HFFc6 (cell line): Measurements from ENCODE around the gene CTXN3. TPM values are rescaled to one million over a fixed set of nuclear protein-coding genes. Genes with fewer than 3 reads are reported as not detected.

Source experiments
- DNase-seq: peaks from one replicate; pipeline ENCODE4 v3.0.0-alpha.2; 2018
- H3K27ac Mint-ChIP-seq: 2 replicates; pipeline ENCODE4 v1.8.0; 2020; ENCODE audit warnings: mild to moderate bottlenecking, mixed read lengths
- H3K27me3 Mint-ChIP-seq: 2 replicates; pipeline ENCODE4 v1.8.0; 2021; ENCODE audit warnings: mild to moderate bottlenecking, moderate library complexity, mixed read lengths; ENCODE audit not compliant: insufficient read depth
- H3K36me3 Mint-ChIP-seq: 2 replicates; pipeline ENCODE4 v1.8.0; 2021; ENCODE audit warnings: low read depth, mixed read lengths
- H3K4me1 Mint-ChIP-seq: 2 replicates; pipeline ENCODE4 v1.8.0; 2020; ENCODE audit warnings: low read depth, mixed read lengths
- H3K4me3 Mint-ChIP-seq: 2 replicates; pipeline ENCODE4 v1.8.0; 2020; ENCODE audit warnings: mild to moderate bottlenecking, moderate library complexity, mixed read lengths
- H3K9me3 Mint-ChIP-seq: 2 replicates; pipeline ENCODE4 v1.8.0; 2020; ENCODE audit warnings: mild to moderate bottlenecking, mixed read lengths
- total RNA-seq, 6 experiments: library from RNA; stranded (reverse); fragmentation: NEBNext Ultra II Directional; extraction: Animal tissue kit (Norgen Biotek cat#: 25700); gene quantifications; 2 replicates in 1 of 6; 3 replicates in 5 of 6; pipeline ENCODE4 v1.2.3, GENCODE V29; 2021
- TF ChIP-seq, protein P1 (sequence below): fragments of 200-600 bp; sonication (generic); IDR thresholded peaks from 2 replicates; pipeline ENCODE4 v1.5.0; 2021; ENCODE audit warnings: antibody characterized with exemption, mild to moderate bottlenecking

Gene CTXN3
- total RNA-seq, 6 experiments from 2014 or later, result not detected

DNA sequence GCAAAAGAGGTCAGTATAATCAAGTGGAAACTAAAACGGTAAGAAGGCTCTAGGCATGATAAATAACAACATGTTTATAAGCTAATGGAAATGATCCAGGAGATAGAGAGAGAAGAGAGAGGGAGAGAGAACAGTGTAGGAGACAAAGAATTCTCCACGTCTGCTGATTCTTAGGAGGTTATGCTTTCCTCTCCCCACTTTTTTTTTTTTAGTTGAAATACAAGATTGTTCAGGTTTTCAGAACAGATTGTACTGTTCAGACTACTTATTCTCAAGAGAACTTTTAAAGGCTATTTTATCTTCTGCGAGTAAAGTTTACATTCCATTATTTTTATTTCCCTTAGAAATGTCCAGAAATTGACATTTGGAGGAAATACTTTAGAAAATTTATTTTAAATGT, 58.3 kb downstream of the CTXN3 start:
- no peaks in the 10 kb centered on the region for H3K36me3 Mint-ChIP-seq
- H3K4me1 Mint-ChIP-seq, result peaks cover 8% of the 10 kb centered on the region
- H3K27me3 Mint-ChIP-seq, result peaks cover 23% of the 10 kb centered on the region
- H3K27ac Mint-ChIP-seq, result no peak overlapping the region
- no peak overlapping the region for H3K4me3 Mint-ChIP-seq
- DNase-seq, result no peak
- H3K9me3 Mint-ChIP-seq, result no peaks in the 10 kb centered on the region
- TF ChIP-seq, protein P1, sequence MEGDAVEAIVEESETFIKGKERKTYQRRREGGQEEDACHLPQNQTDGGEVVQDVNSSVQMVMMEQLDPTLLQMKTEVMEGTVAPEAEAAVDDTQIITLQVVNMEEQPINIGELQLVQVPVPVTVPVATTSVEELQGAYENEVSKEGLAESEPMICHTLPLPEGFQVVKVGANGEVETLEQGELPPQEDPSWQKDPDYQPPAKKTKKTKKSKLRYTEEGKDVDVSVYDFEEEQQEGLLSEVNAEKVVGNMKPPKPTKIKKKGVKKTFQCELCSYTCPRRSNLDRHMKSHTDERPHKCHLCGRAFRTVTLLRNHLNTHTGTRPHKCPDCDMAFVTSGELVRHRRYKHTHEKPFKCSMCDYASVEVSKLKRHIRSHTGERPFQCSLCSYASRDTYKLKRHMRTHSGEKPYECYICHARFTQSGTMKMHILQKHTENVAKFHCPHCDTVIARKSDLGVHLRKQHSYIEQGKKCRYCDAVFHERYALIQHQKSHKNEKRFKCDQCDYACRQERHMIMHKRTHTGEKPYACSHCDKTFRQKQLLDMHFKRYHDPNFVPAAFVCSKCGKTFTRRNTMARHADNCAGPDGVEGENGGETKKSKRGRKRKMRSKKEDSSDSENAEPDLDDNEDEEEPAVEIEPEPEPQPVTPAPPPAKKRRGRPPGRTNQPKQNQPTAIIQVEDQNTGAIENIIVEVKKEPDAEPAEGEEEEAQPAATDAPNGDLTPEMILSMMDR, result no peak

Other genes starting within 250 kb of the CTXN3 start
- gene PRRC1, start 131.4 kb upstream of the CTXN3 start, total RNA-seq, result 100 to 1,000 TPM in 4 of 6 experiments, 10 to 100 TPM in 2; 96.1 to 116 (median 106) TPM
- not detected for gene CCDC192, start 54.3 kb downstream of the CTXN3 start, total RNA-seq